Cardiac muscle cell (in vitro differentiated cells and primary cell): Measurements from ENCODE around the gene TM4SF1. TPM values are rescaled to one million over a fixed set of nuclear protein-coding genes. Genes with fewer than 3 reads are reported as not detected.

Source experiments
- DNase-seq, 2 donors: peaks; one replicate each; pipeline versions ENCODE4 v3.0.0 to v3.0.0-alpha.2; 2010 to 2017; ENCODE audit warnings: low read depth in 1 of 2, low spot score in 1 of 2
- H3K27ac ChIP-seq: fragments of 200-600 bp; sonication (generic); 2 replicates; pipeline ENCODE4 v1.5.1; 2016
- H3K27me3 ChIP-seq: fragments of 200-600 bp; sonication (generic); 2 replicates; pipeline ENCODE4 v1.6.0; 2016; ENCODE audit warnings: control low read depth
- H3K36me3 ChIP-seq: fragments of 200-600 bp; sonication (generic); 2 replicates; pipeline ENCODE4 v1.5.1; 2016; ENCODE audit warnings: control low read depth
- H3K4me1 ChIP-seq: fragments of 200-600 bp; sonication (generic); 2 replicates; pipeline ENCODE4 v1.8.1; 2017; ENCODE audit warnings: low read depth, mild to moderate bottlenecking, mixed run types
- H3K4me3 ChIP-seq: fragments of 200-600 bp; sonication (generic); 2 replicates; pipeline ENCODE4 v1.5.1; 2016; ENCODE audit warnings: mild to moderate bottlenecking
- H3K9me3 ChIP-seq: fragments of 200-600 bp; sonication (generic); 2 replicates; pipeline ENCODE4 v1.5.1; 2017; ENCODE audit warnings: low read depth, mild to moderate bottlenecking, control low read depth
- CTCF ChIP-seq: IDR thresholded peaks from 2 replicates; pipeline ENCODE4 v1.5.1; 2012; ENCODE audit warnings: low read depth, mild to moderate bottlenecking, low read length
- polyA plus RNA-seq: library from polyadenylated mRNA; unstranded; fragments of >200 nt; fragmentation: Nextera tagmentation; extraction: Ambion mirVana; gene quantifications from 2 replicates; pipeline ENCODE4 v1.2.1, GENCODE V29; 2016
- total RNA-seq: library from RNA; depleted of rRNA; stranded (reverse); fragments of >200 nt; gene quantifications from 2 replicates; pipeline ENCODE4 v1.2.3, GENCODE V29; 2016

TM4SF1 gene
- total and polyA plus RNA-seq, 2 experiments from 2014 or later: 0.80 to 1.7 TPM

- no peaks in the 10 kb centered on the region for H3K27me3 ChIP-seq
- H3K36me3 ChIP-seq: no peaks in the 10 kb centered on the region
- H3K9me3 ChIP-seq: no peaks in the 10 kb centered on the region
- H3K4me1 ChIP-seq: no peaks in the 10 kb centered on the region
- no peak overlapping the region for H3K27ac ChIP-seq
- peak; percentile 36 to 84 for DNase-seq
- no peak overlapping the region for H3K4me3 ChIP-seq
- no peak for TF ChIP-seq CTCF
These were observed 17.9 kb upstream of the TM4SF1 start for GRCh38 chr3:149395107-149396089.

GRCh38 chr3:149393345-149394160, 16.1 kb upstream of the TM4SF1 start:
- Histone ChIP-seq H3K36me3 (no peaks in the 10 kb centered on the region), H3K4me3 (no peak overlapping the region), H3K27me3 (no peaks in the 10 kb centered on the region), H3K9me3 (no peaks in the 10 kb centered on the region), H3K27ac (no peak overlapping the region), H3K4me1 (no peaks in the 10 kb centered on the region)
- peak; percentile 95 for TF ChIP-seq CTCF
- DNase-seq: peak; percentile 78 to 86

- no peak for TF ChIP-seq CTCF
- no peaks in the 10 kb centered on the region for H3K9me3 ChIP-seq
- H3K4me1 ChIP-seq: no peaks in the 10 kb centered on the region
- H3K27me3 ChIP-seq: no peaks in the 10 kb centered on the region
- H3K36me3 ChIP-seq: no peaks in the 10 kb centered on the region
- H3K27ac ChIP-seq: no peak overlapping the region
- no peak overlapping the region for H3K4me3 ChIP-seq
- DNase-seq: no peak
These were observed 14.5 kb upstream of the TM4SF1 start for GRCh38 chr3:149391960-149392359.

- no peak for TF ChIP-seq CTCF
- no peaks in the 10 kb centered on the region for H3K4me1 ChIP-seq
- H3K27ac ChIP-seq: no peak overlapping the region
- H3K9me3 ChIP-seq: no peaks in the 10 kb centered on the region
- no peaks in the 10 kb centered on the region for H3K27me3 ChIP-seq
- H3K4me3 ChIP-seq: no peak overlapping the region
- no peaks in the 10 kb centered on the region for H3K36me3 ChIP-seq
- DNase-seq: no peak
These were observed 13.3 kb upstream of the TM4SF1 start for GRCh38 chr3:149390772-149391212.

GRCh38 chr3:149390294-149390693, 12.8 kb upstream of the TM4SF1 start:
- no peak overlapping the region for H3K4me3 ChIP-seq
- TF ChIP-seq CTCF: no peak

More at GRCh38 chr3:149390294-149390693, 12.8 kb upstream of the TM4SF1 start:
- H3K27ac ChIP-seq: no peak overlapping the region
- no peaks in the 10 kb centered on the region for H3K36me3 ChIP-seq
- no peak for DNase-seq
- no peaks in the 10 kb centered on the region for H3K27me3 ChIP-seq
- no peaks in the 10 kb centered on the region for H3K9me3 ChIP-seq
- no peaks in the 10 kb centered on the region for H3K4me1 ChIP-seq
